GM18870 (cell line): ENCODE data around the gene SLC17A9.

Experiments used
- ATAC-seq: cut with Tn5 transposase; IDR thresholded peaks from one replicate; pipeline ENCODE4 v1.9.1; 2021; ENCODE audit warnings: moderate library complexity; ENCODE audit not compliant: unreplicated experiment

Gene SLC17A9

DNA sequence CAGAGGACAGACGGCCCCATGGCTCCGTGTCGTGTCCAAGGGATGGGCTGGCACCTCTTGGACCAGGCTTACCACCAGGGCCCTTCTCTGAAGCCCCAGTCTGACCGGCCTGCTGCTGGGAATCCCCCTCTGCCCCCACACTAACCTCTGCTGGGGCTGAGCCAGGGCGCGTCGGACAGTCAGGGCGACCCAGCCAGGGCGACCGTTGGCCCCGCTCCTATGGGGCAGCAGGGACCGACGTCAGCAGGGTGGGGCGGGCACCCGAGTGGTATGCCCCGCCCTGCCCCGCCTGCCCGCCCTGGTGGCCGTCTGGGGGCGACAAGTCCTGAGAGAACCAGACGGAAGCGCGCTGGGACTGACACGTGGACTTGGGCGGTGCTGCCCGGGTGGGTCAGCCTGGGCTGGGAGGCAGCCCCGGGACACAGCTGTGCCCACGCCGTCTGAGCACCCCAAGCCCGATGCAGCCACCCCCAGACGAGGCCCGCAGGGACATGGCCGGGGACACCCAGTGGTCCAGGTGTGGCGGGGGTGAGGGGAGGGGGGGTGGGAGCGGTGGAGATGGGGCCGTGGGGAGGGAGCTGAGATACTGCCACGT is at the start of gene SLC17A9:
SLC17A9 (plus strand) TSS at position 337 of the 595 bp plus-strand sequence; CDS start at position 459, 122 bp downstream.
- no peak for ATAC-seq

DNA sequence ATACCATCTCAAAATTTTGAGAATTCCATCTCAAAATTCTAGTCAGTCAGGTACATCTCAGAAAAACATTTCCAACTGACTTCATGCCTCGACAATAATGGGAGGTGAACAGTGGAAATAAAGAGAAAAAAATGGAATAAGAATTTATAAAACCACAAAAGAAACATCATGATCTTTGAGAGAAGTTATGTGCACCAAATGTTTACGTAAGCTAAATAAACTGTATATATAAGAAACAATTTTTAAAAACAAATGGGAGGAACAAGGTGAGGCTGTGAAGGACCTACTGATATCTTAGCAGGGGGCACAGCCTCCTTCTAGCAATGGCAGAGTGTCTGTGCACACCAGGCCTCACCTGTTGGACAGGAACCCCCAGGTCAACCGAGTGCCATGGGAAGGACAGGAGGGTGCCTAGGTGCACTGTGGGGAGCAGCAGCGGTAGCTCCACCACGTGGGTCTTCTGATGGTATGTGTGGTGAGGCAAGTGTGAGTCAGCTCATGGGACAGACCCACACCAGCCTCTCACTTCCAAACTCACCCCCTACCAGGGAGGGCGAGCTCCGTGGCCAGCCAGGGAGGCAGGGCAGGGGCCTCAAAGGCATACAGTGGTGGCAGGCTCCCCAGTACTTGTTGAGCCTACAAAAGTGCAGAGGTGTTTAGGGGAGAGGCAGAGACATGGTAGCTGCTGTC is 49.4 kb upstream of the SLC17A9 start:
- ATAC-seq: no peak

GRCh38 chr20:62905536-62906117 is 46.9 kb upstream of the SLC17A9 start:
- ATAC-seq: no peak

- no peak for ATAC-seq
Observed at GRCh38 chr20:62906209-62906608, 46.3 kb upstream of the SLC17A9 start.

GRCh38 chr20:62906647-62907375 is 45.7 kb upstream of the SLC17A9 start:
- ATAC-seq: no peak

DNA sequence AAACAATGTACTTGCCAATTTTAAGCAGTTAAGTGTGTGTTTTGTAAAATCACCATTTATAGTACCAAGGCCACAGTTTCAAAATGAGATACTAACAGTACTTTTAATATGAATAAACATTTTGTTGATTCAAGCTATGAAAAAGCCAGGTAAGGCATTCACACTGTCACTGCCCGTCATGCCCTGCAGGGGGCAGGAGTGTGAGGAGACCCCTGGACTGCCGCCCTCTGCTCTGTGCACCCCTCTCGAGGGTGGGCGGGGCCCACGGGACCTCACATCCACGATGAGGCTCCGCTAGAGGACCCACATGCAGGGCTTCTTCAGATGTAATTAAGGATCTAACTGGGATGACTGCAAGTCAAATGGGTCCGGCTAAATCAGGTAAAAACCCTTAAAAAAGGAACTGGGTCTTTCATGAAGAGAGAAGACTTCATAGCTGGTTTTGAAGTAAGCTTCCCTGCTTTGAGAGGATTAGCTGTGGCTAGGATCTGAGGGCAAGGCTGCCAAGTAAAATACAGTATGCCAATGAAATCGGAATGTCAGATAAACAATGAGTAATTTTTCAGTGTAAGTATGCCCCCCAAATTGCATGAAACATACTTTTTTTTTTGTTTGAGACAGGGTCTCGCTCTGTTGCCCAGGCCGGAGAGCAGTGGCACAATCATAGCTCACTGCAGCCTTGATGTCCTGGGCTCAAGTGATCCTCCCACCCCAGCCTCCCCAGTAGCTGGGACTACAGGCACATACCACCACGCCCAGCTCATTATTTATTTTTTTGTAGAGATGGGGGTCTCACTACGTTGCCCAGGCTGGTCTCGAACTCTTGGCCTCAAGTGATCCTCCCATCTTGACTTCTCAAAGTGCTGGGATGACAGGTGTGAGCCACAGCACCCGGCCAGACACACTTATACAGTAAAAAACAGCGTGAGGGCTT is 44.9 kb upstream of the SLC17A9 start:
- ATAC-seq: no peak

GRCh38 chr20:62908971-62909791 is 43.3 kb upstream of the SLC17A9 start:
- ATAC-seq: no peak

- no peak for ATAC-seq
Observed at GRCh38 chr20:62910217-62910766, 42.2 kb upstream of the SLC17A9 start.

DNA sequence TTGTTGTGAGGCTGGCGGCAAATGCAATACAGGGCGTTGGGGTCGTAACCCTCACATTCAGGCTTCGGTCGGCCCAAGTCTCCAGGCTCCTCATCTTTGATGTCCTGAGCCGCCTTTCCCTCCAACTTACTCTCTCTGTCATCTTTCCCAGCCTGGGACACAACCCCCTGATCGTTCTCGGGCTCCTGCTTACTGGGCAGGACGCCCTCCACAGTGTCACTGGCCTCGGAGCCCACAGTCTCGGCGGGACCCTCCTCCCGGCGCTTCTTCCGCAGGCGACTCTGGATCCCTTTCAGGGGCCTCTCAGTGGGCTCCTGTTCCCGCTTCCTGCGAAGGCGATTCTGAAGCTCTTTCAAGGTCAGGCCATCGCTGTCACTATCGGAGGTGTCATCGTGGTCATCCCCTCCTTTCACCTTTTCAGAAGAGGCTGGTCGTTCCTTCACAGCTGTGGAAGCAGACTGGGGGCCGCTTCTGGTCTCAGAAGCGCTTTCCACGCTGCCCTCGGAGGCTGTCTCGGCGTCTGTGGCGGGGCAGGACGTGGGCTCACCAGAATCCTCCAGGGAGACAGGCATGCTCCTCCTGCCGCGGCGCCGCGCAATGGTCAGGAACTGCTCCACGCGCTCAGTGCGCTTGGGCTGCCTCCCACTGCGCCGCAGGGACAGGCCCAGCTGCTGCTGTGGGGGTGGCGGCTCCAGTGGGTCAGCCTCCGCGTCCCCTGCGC is 41.6 kb upstream of the SLC17A9 start:
- ATAC-seq: no peak

- ATAC-seq: no peak
Observed at GRCh38 chr20:62911701-62912280, 40.7 kb upstream of the SLC17A9 start.

GRCh38 chr20:62913043-62913630 is 39.4 kb upstream of the SLC17A9 start:
- ATAC-seq: no peak

GRCh38 chr20:62914436-62914835 is 38.1 kb upstream of the SLC17A9 start:
- no peak for ATAC-seq

GRCh38 chr20:62914970-62915457 is 37.5 kb upstream of the SLC17A9 start:
- no peak for ATAC-seq

DNA sequence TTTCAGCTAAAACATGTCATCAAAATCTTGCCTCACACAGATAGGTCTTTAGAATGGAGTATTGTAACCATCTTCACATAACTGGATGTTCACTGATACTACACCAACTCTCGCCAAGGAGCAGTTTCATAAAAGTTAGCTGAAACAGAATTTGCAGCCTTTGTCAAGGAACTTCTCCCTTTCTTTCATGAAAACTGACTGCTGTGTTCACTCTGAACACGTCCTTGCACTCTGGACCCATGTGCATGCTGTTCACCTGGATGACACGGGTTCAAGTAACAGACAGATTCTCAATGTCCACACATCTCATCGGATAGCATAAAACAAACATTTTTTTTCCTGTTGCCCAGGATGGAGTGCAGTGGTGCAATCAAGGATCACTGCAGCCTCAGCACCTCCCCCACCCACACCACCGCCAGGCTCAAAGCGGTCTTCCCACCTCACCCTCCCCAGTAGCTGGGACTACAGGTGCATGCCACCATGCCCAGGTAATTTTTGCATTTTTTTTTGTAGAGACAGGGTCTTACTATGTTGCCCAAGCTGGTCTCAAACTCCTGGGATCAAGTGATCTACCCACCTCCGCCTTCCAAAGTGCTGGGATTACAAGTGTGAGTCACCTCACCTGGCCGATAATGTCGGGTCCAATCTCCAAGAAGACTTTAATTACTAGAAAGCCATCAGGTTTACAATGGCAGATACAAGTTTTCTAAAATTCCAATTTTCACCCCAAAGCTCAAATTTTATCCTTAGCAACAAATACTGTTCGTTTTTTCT is 35.6 kb upstream of the SLC17A9 start:
- ATAC-seq: no peak

DNA sequence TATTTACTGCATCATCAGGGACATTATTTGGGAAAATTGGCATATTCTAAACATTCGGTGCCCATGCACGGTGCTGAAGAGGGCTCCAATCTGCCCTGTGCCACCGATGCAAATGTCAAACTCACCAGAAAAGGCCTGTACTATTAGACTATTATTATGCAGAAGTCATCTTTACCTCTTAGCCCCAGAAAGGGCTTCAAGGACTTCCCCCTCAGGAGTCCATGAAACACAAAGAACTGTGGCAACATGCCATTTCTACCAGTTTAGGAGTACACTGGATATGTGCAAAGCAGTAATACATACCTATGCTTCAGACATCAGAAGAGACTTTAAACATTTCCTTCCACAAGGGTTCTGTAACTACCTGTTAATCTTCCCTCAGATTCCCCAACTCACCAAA is 34.8 kb upstream of the SLC17A9 start:
- ATAC-seq: no peak

- ATAC-seq: no peak
Observed at GRCh38 chr20:62918147-62918546, 34.4 kb upstream of the SLC17A9 start.

DNA sequence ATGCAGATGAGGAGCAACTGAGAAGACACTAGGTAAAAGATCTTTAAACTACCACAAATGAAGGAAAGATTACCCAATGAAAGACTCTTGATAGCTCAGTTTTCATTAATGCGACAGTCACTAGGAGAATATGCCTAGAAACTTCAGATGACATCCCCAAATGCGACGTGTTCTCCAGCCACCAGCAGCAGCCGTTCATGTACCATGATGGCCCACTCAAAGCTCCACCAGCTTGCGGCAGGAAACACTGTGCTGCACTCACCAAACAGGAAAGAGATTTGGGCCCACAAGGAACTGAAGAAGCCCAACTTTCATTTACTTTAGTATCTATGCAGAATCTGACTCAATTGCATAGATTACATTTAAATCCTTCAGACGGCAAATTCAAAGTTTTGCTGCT is 33.7 kb upstream of the SLC17A9 start:
- no peak for ATAC-seq
